ENCODE data around the gene ASAP2.

The ASAP2 gene

DNA sequence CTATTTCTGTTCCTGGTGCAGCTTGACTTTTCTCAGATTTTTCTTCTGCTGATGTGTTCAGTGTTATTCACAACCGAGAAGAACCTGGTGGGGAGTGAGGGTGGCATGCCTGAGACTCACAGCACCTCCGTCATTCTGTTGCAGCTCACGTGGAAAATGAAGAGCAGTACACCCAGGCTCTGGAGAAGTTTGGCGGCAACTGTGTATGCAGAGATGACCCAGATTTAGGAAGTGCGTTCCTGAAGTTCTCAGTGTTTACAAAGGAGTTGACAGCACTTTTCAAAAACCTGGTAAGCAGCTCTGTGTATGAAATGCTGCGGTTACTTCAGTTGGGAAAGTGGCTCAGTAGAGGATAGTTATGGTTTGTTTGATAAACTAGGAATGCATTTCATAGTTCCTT lies 90.5 kb downstream of the ASAP2 start:
- Histone ChIP-seq H3K36me3 (ENCODE audit: insufficient read depth) (no peaks in the 10 kb centered on the region), H3K27ac (no peak overlapping the region), H3K4me1 (ENCODE audit: low read depth, poor library complexity, severe bottlenecking) (peaks cover 50% of the 10 kb centered on the region), H3K79me2 (ENCODE audit: insufficient read depth, low read depth) (no peaks in the 10 kb centered on the region), H3K27me3 (ENCODE audit: insufficient read depth, low read depth) (no peaks in the 10 kb centered on the region), H3K4me3 (IDR thresholded peaks at IDR 0.05; ENCODE audit: insufficient read depth, low read depth, low read length) (no peak overlapping the region), H2AFZ (ENCODE audit: low read depth) (no peak overlapping the region), H4K20me1 (ENCODE audit: insufficient read depth) (no peaks in the 10 kb centered on the region), H3K4me2 (no peak overlapping the region), H3K9ac (no peak overlapping the region)
- TF ChIP-seq, protein P1, sequence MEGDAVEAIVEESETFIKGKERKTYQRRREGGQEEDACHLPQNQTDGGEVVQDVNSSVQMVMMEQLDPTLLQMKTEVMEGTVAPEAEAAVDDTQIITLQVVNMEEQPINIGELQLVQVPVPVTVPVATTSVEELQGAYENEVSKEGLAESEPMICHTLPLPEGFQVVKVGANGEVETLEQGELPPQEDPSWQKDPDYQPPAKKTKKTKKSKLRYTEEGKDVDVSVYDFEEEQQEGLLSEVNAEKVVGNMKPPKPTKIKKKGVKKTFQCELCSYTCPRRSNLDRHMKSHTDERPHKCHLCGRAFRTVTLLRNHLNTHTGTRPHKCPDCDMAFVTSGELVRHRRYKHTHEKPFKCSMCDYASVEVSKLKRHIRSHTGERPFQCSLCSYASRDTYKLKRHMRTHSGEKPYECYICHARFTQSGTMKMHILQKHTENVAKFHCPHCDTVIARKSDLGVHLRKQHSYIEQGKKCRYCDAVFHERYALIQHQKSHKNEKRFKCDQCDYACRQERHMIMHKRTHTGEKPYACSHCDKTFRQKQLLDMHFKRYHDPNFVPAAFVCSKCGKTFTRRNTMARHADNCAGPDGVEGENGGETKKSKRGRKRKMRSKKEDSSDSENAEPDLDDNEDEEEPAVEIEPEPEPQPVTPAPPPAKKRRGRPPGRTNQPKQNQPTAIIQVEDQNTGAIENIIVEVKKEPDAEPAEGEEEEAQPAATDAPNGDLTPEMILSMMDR (conservative IDR thresholded peaks at IDR 0.05; ENCODE audit: low read depth, low read length) = no peak

DNA sequence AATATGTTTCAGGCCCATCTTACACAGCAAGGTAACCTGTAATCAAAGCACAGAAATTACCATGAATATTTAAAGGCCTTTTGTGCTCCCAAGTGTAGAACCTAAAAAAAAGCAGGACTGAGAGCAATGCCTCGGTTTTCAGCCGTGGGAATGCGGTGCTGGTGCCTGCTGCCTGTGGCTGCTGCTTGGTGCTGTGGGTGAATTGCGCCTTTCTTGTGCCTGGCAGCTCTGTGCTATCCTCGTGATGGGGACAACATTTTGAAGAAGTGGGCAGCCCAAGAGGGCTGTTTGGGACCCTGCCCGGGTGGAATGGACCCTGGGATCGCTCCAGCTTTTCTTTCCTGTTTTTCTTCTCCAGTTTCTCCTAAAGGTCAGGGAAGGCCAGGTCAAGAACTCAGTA lies 91.2 kb downstream of the ASAP2 start:
- no peaks in the 10 kb centered on the region for H3K79me2 ChIP-seq (ENCODE audit: insufficient read depth, low read depth)
- H3K27me3 ChIP-seq (ENCODE audit: insufficient read depth, low read depth) = no peaks in the 10 kb centered on the region
- peaks cover 57% of the 10 kb centered on the region for H3K4me1 ChIP-seq (ENCODE audit: low read depth, poor library complexity, severe bottlenecking)
- H2AFZ ChIP-seq (ENCODE audit: low read depth) = no peak overlapping the region
- no peak overlapping the region for H3K4me3 ChIP-seq (IDR thresholded peaks at IDR 0.05; ENCODE audit: insufficient read depth, low read depth, low read length)
- H3K27ac ChIP-seq = no peak overlapping the region
- no peaks in the 10 kb centered on the region for H4K20me1 ChIP-seq (ENCODE audit: insufficient read depth)
- TF ChIP-seq, protein P1 (conservative IDR thresholded peaks at IDR 0.05; ENCODE audit: low read depth, low read length) = no peak
- H3K9ac ChIP-seq = no peak overlapping the region
- no peak overlapping the region for H3K4me2 ChIP-seq
- H3K36me3 ChIP-seq (ENCODE audit: insufficient read depth) = no peaks in the 10 kb centered on the region

DNA sequence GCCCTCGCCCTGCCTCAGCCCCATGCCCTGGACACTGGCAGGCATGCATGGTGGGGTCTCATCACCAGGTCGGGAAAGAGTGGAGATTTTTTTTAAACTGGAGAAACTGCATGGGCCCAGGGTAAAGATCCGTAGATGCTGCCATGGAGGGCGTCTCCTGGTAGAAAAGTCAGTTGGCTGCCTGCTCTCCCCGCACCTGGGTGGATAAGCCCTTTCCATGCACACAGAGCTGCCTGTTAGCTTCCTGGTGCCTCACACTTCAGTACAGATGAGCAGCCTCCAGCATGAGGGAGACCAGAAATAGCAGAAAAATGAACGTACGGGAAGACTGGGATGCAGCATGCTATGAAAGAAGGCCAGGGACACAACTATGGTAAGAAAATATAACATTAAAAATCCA lies 92.0 kb downstream of the ASAP2 start:
- H3K4me3 ChIP-seq (IDR thresholded peaks at IDR 0.05; ENCODE audit: insufficient read depth, low read depth, low read length) = no peak overlapping the region
- no peak overlapping the region for H3K27ac ChIP-seq
- H3K4me2 ChIP-seq = no peak overlapping the region
- no peaks in the 10 kb centered on the region for H4K20me1 ChIP-seq (ENCODE audit: insufficient read depth)
- no peak overlapping the region for H2AFZ ChIP-seq (ENCODE audit: low read depth)
- no peak overlapping the region for H3K9ac ChIP-seq
- no peaks in the 10 kb centered on the region for H3K36me3 ChIP-seq (ENCODE audit: insufficient read depth)
- TF ChIP-seq, protein P1 (conservative IDR thresholded peaks at IDR 0.05; ENCODE audit: low read depth, low read length) = no peak
- no peaks in the 10 kb centered on the region for H3K79me2 ChIP-seq (ENCODE audit: insufficient read depth, low read depth)
- H3K4me1 ChIP-seq (ENCODE audit: low read depth, poor library complexity, severe bottlenecking) = peaks cover 55% of the 10 kb centered on the region
- no peaks in the 10 kb centered on the region for H3K27me3 ChIP-seq (ENCODE audit: insufficient read depth, low read depth)

DNA sequence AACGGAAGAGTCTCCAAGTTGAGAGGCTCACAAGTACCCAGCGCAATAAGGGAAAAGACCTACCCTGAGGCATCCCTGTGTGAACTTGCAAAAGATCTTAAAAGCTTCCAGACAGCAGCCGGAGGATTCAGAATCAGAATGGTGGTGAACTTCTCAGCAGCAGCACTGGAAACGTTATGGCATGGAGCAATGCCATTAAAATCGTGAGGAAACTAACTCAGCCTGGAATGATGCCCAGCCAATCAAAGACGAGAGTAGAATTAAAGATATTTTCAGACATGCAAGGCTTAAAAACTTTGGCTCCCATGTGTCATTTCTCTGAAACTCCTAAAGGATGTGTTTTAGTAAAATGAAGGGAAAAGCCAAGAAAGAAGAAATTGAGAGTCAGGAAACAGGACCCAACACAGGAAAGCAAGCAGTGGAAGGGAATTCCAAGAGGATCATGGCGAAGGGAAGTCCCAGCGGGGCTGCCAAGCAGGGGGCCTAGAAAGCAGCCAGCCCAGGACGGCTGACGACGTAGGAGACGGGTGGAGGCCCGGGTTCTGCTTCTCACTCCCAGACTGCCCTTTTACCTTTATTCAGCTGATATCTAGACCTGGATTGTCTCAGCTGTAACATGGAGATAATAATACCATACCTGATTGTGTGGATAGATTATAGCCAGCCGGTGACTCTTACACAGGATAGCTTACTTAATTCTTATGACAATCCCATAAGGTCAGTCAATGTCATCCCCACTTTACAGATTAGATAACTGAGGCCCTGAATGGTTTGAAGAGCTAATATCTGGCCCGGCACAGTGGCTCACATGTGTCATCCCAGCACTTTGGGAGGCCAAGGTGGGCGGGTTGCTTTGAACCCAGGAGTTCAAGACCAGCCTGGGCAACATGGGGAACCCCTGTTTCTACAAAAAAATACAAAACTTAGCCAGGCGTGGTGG lies 92.8 kb downstream of the ASAP2 start:
- Histone ChIP-seq H3K4me2 (no peak overlapping the region), H3K27me3 (ENCODE audit: insufficient read depth, low read depth) (no peaks in the 10 kb centered on the region), H2AFZ (ENCODE audit: low read depth) (no peak overlapping the region), H3K79me2 (ENCODE audit: insufficient read depth, low read depth) (no peaks in the 10 kb centered on the region), H4K20me1 (ENCODE audit: insufficient read depth) (no peaks in the 10 kb centered on the region), H3K9ac (no peak overlapping the region), H3K4me1 (ENCODE audit: low read depth, poor library complexity, severe bottlenecking) (peaks cover 47% of the 10 kb centered on the region), H3K27ac (no peak overlapping the region), H3K36me3 (ENCODE audit: insufficient read depth) (no peaks in the 10 kb centered on the region), H3K4me3 (IDR thresholded peaks at IDR 0.05; ENCODE audit: insufficient read depth, low read depth, low read length) (no peak overlapping the region)
- TF ChIP-seq, protein P1 (conservative IDR thresholded peaks at IDR 0.05; ENCODE audit: low read depth, low read length) = no peak

Measured in KMS-11 (cell line).